ENCODE results near the gene NUCB1. TPM values are rescaled to one million over a fixed set of nuclear protein-coding genes. Genes with fewer than 3 reads are reported as not detected.

Gene NUCB1
- total RNA-seq: 209 to 277 TPM (median 215 TPM) in 3 replicates
- long read RNA-seq, transcript NUCB1-201 (13 exons, 2,668 nt): major isoform, 406 of 509 reads
- long read RNA-seq, partial matches to known transcripts: 75 of 509 reads
- long read RNA-seq, other reads (novel, unspliced or antisense): 27 of 509 reads

DNA sequence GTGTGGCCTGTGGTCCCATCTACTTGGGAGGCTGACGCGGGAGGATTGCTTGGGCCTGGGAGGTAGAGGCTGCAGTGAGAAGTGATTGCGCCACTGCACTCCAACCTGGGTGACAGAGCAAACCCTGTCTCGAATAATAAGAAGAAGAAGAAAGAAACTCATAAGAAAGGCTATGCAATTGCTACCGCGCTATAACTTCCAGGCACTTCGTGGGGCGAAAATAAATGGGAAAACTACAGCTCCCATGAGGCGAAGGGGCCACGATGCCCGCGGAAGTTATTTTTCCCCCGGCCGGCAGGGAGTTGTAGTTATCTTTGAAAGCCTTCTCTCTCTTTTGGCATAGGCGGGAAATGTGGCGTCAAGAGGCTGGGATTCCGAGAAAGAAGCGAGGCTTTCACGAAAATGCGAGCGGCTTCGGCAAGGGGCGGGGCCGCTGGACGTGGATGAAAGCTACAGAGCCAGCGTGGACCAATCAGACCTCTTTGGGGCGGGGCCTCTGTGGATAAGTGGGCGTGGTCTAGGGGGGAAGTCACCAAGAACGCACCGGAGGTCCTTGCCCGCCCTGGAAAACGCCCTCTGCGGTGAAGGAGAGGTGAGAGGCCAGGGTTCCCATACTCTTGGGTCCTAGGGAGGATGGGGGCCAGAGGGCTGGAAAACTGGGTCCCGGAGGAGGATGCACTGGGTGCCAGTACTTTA is at the start of gene NUCB1:
Gene NUCB1, plus strand, starts transcription at position 532 of the 696 bp plus-strand sequence. CDS start 485 bp downstream, outside the sequence.
- peak; percentile 98 for DNase-seq (ENCODE audit: low spot score)
- Mint-ChIP-seq H3K36me3 (ENCODE audit: low read depth) (peaks cover 9% of the 10 kb centered on the region), H3K27me3 (ENCODE audit: low read depth) (no peaks in the 10 kb centered on the region), H3K4me1 (ENCODE audit: low read depth) (peaks cover 26% of the 10 kb centered on the region), H3K4me3 (ENCODE audit: unreplicated experiment) (peak within 1 kb of the TSS; percentile 92), H3K9me3 (ENCODE audit: low read depth) (no peaks in the 10 kb centered on the region), H3K27ac (ENCODE audit: unreplicated experiment) (peak within 1 kb of the TSS; percentile 92)
- TF ChIP-seq, protein P1, sequence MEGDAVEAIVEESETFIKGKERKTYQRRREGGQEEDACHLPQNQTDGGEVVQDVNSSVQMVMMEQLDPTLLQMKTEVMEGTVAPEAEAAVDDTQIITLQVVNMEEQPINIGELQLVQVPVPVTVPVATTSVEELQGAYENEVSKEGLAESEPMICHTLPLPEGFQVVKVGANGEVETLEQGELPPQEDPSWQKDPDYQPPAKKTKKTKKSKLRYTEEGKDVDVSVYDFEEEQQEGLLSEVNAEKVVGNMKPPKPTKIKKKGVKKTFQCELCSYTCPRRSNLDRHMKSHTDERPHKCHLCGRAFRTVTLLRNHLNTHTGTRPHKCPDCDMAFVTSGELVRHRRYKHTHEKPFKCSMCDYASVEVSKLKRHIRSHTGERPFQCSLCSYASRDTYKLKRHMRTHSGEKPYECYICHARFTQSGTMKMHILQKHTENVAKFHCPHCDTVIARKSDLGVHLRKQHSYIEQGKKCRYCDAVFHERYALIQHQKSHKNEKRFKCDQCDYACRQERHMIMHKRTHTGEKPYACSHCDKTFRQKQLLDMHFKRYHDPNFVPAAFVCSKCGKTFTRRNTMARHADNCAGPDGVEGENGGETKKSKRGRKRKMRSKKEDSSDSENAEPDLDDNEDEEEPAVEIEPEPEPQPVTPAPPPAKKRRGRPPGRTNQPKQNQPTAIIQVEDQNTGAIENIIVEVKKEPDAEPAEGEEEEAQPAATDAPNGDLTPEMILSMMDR (IDR thresholded peaks at IDR 0.05): peak; percentile 67

DNA sequence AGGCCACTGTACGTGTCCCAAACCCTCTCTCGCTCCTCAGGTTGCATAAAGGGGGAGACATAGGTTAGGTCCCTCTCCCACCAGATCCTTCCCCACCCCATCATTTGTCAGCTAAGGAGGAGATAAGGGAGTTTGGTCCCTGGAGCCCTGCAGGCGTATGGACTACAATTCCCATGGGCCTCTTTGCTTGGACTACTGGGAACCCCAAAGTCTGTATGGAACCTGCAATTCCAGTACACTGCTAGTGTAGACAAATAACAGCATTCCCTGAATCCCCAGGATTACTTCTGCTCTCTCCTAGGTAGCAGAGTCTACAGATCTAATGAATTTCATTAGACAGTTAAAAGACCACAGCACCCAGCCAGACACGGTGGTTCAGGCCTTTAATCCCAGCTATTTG is 47.8 kb upstream of the NUCB1 start:
- Mint-ChIP-seq H3K27ac (ENCODE audit: unreplicated experiment) (no peak overlapping the region), H3K36me3 (ENCODE audit: low read depth) (peaks cover 6% of the 10 kb centered on the region), H3K4me1 (ENCODE audit: low read depth) (no peaks in the 10 kb centered on the region), H3K9me3 (ENCODE audit: low read depth) (no peaks in the 10 kb centered on the region), H3K27me3 (ENCODE audit: low read depth) (no peaks in the 10 kb centered on the region), H3K4me3 (ENCODE audit: unreplicated experiment) (no peak overlapping the region)
- TF ChIP-seq, protein P1 (IDR thresholded peaks at IDR 0.05): no peak
- DNase-seq (ENCODE audit: low spot score): no peak

DNA sequence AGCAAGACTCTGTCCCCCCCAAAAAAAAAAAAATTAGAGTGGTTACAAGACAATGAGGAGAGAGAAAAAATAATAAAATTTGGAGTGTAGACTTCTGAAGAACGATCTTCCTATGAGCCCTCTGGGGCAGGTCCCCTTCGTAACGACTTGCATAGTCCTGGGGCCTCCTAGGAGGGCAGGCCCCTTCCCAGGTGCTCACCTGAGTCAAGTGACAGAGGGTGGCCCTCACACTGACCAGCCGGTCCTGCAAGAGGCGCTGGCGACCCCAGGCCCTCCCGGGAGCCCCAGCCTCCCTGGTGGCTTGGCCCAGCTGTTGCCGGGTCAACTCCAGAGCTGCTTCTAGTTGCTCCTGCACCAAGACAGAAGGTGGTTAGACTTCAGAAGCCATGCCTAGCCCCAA is 46.6 kb upstream of the NUCB1 start:
- Mint-ChIP-seq H3K4me1 (ENCODE audit: low read depth) (no peaks in the 10 kb centered on the region), H3K27me3 (ENCODE audit: low read depth) (no peaks in the 10 kb centered on the region), H3K4me3 (ENCODE audit: unreplicated experiment) (no peak overlapping the region), H3K36me3 (ENCODE audit: low read depth) (peaks cover 3% of the 10 kb centered on the region), H3K9me3 (ENCODE audit: low read depth) (no peaks in the 10 kb centered on the region), H3K27ac (ENCODE audit: unreplicated experiment) (no peak overlapping the region)
- TF ChIP-seq, protein P1 (IDR thresholded peaks at IDR 0.05): no peak
- no peak for DNase-seq (ENCODE audit: low spot score)

DNA sequence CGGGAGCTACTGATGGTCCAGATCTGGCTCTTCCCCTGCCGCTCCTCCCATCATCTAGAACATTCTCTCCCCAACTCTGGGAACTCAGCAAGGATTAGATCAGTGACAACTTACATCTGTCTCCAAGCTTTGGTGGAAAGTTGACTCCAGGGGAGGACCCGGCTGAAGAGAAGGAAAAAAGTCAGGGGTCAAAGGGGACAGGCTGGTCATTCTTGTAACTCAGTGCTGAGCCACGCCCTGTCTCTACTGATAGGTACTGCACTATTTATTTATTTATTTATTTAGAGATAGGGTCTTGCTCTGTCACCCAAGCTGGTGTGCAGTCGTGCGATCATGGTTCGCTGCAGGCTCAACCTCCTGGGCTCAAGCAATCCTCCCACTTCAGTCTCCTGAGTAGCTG is 46.0 kb upstream of the NUCB1 start:
- H3K4me3 Mint-ChIP-seq (ENCODE audit: unreplicated experiment): no peak overlapping the region
- TF ChIP-seq, protein P1 (IDR thresholded peaks at IDR 0.05): no peak
- no peaks in the 10 kb centered on the region for H3K4me1 Mint-ChIP-seq (ENCODE audit: low read depth)
- no peak overlapping the region for H3K27ac Mint-ChIP-seq (ENCODE audit: unreplicated experiment)
- peaks cover 2% of the 10 kb centered on the region for H3K36me3 Mint-ChIP-seq (ENCODE audit: low read depth)
- no peak for DNase-seq (ENCODE audit: low spot score)
- no peaks in the 10 kb centered on the region for H3K9me3 Mint-ChIP-seq (ENCODE audit: low read depth)
- H3K27me3 Mint-ChIP-seq (ENCODE audit: low read depth): no peaks in the 10 kb centered on the region

DNA sequence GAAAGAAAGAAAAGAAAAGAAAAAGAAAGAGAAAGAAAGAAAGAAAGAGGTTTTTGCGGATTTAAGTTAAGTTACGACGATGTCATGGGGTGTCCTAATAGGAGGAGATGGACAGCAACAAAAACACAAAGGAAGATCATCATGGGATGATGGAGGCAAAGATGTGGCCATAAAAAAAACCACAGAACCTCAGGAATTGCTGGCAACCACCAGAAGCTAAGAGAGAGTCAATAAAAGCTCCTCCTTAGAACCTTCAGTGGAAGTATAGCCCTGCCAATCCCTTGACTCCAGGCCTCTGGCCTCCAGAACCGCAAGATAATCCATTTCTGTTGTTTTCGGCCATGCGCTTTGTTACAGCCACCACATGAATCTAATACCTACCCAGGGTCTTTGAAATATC is 43.2 kb upstream of the NUCB1 start:
- TF ChIP-seq, protein P1 (IDR thresholded peaks at IDR 0.05): no peak
- Mint-ChIP-seq H3K36me3 (ENCODE audit: low read depth) (peaks cover 7% of the 10 kb centered on the region), H3K27ac (ENCODE audit: unreplicated experiment) (no peak overlapping the region), H3K4me1 (ENCODE audit: low read depth) (no peaks in the 10 kb centered on the region), H3K4me3 (ENCODE audit: unreplicated experiment) (no peak overlapping the region), H3K27me3 (ENCODE audit: low read depth) (no peaks in the 10 kb centered on the region), H3K9me3 (ENCODE audit: low read depth) (no peaks in the 10 kb centered on the region)
- no peak for DNase-seq (ENCODE audit: low spot score)
